Measurements from ENCODE around the gene TRIM28.
"Not testable (repeated sequence)": the region's sequence is repeated elsewhere in the genome, so short reads cannot be mapped to it uniquely, and the experiment has no call there.

The TRIM28 gene

DNA sequence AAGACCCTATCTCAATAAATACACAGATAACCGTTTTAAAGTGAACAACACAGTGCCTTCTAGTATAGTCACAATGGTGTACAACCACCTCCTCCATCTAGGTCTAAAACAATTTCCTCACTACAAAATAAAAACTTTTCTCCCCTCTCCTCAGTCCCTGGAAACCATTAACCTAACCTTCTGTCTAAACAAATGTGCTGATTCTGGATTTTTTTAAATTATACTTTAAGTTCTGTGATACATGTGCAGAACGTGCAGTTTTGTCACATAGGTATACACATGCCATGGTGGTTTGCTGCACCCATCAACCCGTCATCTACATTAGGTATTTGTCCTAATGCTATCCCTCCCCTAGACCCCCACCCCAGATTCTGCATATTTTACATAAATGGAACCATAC, 14.5 kb upstream of the TRIM28 start:
- Histone ChIP-seq H3K36me3 (ENCODE audit: control insufficient read depth, insufficient read depth, low read length) (no peaks in the 10 kb centered on the region), H3K27ac (ENCODE audit: low read depth, low read length) (no peak overlapping the region), H3K4me3 (ENCODE audit: low read length) (no peak overlapping the region), H3K27me3 (ENCODE audit: control insufficient read depth, insufficient read depth, low read length) (no peaks in the 10 kb centered on the region), H3K9ac (ENCODE audit: low read length) (no peak overlapping the region), H3K4me1 (ENCODE audit: control insufficient read depth, insufficient read depth, low read length) (no peaks in the 10 kb centered on the region)

DNA sequence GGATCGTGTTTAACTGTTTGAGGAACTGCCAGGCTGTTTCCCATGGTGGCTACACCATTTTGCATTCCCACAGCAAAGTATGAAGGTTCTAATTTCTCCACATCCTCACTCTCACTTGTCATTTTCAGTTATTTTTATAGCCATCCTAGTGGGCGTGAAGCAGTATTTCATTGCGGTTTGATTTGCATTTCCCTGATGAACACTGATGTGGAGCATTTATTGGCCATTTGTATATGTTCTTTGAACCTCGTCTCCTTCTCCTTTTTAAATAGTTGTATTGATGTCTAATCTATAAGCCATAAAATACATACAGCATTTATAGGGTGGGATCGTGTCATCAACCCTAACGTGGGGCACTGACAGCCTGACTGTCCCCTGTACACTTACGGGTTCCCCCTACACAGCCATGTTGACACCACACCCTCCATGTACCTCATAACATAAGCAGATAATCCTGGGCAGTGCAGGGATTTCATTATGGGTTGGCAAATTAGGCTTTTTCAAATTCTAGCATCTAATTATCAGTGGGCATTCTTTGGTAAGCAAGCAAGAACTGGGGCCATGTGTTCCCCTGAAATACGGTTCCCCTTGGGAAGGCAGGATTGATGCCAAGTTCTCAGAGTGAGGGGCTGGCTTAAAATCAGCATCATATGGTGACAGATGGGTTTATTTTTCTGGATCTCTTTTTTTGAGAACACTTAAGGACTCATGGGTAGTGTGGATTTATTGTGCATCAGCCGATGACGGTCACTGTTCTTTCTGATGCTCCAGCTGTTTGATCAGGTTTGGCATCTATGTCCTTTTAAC, 12.6 kb upstream of the TRIM28 start:
- H3K36me3 ChIP-seq (ENCODE audit: control insufficient read depth, insufficient read depth, low read length), result no peaks in the 10 kb centered on the region
- no peak overlapping the region for H3K27ac ChIP-seq (ENCODE audit: low read depth, low read length)
- no peak overlapping the region for H3K9ac ChIP-seq (ENCODE audit: low read length)
- no peaks in the 10 kb centered on the region for H3K4me1 ChIP-seq (ENCODE audit: control insufficient read depth, insufficient read depth, low read length)
- no peaks in the 10 kb centered on the region for H3K27me3 ChIP-seq (ENCODE audit: control insufficient read depth, insufficient read depth, low read length)
- H3K4me3 ChIP-seq (ENCODE audit: low read length), result no peak overlapping the region

DNA sequence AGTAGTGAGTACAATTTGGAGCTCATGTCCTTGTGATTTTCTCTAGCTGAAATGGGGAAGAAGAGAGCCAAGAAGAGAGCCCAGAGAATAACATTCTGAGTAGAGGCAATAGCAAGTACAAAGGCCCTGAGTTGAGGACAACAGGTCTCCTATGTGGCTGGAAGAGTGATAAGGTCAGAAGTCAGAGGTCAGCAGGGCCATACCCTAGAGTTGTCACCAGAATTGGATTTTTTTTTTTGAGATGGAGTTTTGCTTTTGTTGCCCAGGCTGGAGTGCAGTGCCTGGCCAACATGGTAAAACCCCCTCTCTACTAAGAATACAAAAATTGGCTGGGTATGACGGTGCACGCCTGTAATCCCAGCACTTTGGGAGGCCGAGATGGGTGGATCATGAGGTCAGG, 8.0 kb upstream of the TRIM28 start:
- Histone ChIP-seq H3K27ac (ENCODE audit: low read depth, low read length) (no peak overlapping the region), H3K36me3 (ENCODE audit: control insufficient read depth, insufficient read depth, low read length) (no peaks in the 10 kb centered on the region), H3K27me3 (ENCODE audit: control insufficient read depth, insufficient read depth, low read length) (no peaks in the 10 kb centered on the region), H3K4me3 (ENCODE audit: low read length) (no peak overlapping the region), H3K9ac (ENCODE audit: low read length) (no peak overlapping the region), H3K4me1 (ENCODE audit: control insufficient read depth, insufficient read depth, low read length) (no peaks in the 10 kb centered on the region)

DNA sequence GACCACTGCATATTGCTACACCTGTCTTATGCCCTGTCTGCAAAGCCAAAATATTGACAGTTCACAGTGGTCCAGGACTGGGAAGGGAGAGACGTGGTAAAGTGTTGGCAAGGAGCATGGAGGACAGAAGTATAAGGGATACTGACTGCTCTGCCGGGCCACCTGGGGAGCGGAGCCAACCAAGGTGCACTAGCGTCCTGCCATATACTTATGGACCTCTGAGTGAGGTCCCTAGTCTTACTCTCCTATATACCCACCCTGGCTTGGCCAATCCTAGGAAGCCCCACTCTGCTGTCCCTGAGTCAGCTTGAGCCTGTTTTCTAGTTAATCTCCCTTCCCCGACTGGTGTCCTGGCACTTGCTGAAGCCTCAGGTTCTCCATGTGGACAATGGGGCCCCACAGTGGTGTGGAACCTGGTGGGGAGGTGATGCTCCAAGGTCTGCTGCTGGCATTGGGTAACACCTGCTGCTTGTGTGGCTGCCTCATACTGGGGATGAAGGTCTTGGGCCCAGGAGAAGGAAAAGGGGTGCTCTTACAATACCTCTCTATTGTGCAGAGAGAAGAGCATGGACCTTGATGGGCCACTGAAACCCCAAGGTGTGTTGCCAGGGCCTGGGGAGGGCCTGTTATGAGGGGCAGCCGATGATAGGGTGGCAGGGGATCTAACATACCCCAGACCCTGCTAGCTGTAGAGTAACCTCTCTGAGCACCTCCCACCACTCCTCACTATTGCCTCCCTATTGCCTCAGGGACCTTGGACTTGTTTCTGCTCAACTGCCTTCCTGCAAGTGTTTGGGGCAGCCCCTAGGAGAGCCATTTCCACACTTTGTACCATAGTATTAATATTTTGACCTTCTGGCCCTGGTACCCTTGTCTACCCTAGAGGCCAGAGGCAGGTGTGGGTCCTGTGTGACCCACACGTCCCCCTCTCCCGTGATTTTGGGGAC, 6.7 kb upstream of the TRIM28 start:
- no peak overlapping the region for H3K27ac ChIP-seq (ENCODE audit: low read depth, low read length)

DNA sequence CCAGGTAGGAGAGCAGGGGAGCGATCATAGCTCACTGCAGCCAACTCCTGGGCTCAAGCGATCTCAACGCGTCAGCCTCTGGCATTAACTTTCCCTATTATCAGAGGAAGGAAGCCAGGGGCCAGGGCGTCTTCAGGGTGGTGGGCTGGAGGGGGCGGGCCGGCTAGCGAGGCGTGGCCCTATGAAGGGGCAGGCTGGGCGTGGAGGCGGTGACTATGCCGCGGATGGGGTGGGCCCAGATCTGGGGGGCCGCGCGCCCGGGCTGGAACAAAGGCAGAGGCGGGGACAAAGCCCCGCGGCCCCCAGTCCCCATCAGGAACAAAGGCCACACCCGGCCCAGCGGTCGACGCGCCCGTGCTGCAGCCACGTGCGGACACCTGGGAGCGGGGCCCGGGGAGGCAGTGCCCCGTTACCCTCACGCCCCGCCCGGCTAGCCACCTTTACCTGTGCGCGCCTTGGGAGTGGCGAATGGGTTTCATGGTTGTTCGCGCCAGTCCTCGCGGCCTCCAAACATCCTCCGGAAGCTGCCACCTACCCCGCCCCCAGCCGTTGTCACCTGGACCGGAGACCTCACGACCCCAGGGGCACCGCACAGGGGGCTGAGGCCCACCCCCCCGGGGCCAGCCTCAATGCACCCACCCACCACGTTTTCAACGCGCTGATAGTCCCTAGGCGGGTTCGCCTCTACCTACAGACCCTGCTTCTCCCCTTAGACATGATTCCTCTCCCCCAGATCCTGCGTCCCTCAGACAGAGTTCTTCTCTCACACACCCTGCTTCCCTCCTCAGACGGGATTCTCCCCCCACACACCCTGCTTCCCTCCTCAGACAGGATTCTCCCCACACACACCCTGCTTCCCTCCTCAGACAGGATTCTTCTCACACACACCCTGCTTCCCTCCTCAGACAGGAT, 5.4 kb upstream of the TRIM28 start:
- H3K9ac ChIP-seq (ENCODE audit: low read length), result no peak overlapping the region
- no peaks in the 10 kb centered on the region for H3K4me1 ChIP-seq (ENCODE audit: control insufficient read depth, insufficient read depth, low read length)
- peak overlapping the region; percentile 1 for H3K4me3 ChIP-seq (ENCODE audit: low read length)
- no peak overlapping the region for H3K27ac ChIP-seq (ENCODE audit: low read depth, low read length)
- no peaks in the 10 kb centered on the region for H3K27me3 ChIP-seq (ENCODE audit: control insufficient read depth, insufficient read depth, low read length)
- no peaks in the 10 kb centered on the region for H3K36me3 ChIP-seq (ENCODE audit: control insufficient read depth, insufficient read depth, low read length)

More for the DNA sequence above, 6.7 kb upstream of the TRIM28 start:
- Histone ChIP-seq H3K4me1 (ENCODE audit: control insufficient read depth, insufficient read depth, low read length) (no peaks in the 10 kb centered on the region), H3K36me3 (ENCODE audit: control insufficient read depth, insufficient read depth, low read length) (no peaks in the 10 kb centered on the region), H3K27me3 (ENCODE audit: control insufficient read depth, insufficient read depth, low read length) (no peaks in the 10 kb centered on the region), H3K4me3 (ENCODE audit: low read length) (no peak overlapping the region), H3K9ac (ENCODE audit: low read length) (no peak overlapping the region)

DNA sequence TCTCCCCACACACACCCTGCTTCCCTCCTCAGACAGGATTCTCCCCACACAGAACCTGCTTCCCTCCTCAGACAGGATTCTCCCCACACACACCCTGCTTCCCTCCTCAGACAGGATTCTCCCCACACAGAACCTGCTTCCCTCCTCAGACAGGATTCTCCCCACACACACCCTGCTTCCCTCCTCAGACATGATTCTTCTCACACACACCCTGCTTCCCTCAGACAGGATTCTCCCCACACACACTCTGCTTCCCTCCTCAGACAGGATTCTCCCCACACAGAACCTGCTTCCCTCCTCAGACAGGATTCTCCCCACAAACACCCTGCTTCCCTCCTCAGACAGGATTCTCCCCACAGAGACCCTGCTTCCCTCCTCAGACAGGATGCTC, 4.7 kb upstream of the TRIM28 start:
- H3K4me3 ChIP-seq (ENCODE audit: low read length), result not testable (repeated sequence)

DNA sequence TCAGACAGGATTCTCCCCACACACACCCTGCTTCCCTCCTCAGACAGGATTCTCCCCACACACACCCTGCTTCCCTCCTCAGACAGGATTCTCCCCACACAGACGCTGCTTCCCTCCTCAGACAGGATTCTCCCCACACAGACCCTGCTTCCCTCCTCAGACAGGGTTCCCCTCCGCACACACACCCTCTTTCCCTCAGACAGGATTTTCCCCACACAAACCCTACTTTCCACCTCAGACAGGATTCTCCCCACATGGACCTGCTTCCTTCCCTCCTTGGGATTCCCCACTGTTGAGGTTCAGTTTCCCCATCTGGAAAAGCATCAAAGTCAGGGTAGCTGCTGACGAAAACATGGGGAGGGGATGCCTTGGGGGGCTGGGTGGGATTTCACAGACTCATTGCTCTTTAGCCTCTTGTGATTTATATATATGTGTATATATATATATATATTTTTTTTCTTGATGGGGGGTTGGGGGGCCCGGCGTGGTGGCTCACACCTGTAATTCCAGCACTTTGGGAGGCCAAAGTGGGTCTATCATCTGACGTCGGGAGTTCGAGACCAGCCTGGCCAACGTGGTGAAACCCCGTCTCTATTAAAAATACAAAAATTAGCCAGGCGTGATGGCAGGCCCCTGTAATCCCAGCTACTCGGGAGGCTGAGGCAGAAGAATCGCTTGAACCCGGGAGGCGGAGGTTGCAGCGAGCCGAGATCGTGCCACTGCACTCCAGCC, 1.1 kb upstream of the TRIM28 start:
- not testable (repeated sequence) for H3K9ac ChIP-seq (ENCODE audit: low read length); H3K4me3 ChIP-seq (ENCODE audit: low read length); H3K36me3 ChIP-seq (ENCODE audit: control insufficient read depth, insufficient read depth, low read length); H3K27me3 ChIP-seq (ENCODE audit: control insufficient read depth, insufficient read depth, low read length)
- Histone ChIP-seq H3K27ac (ENCODE audit: low read depth, low read length) (peak overlapping the region; percentile 86), H3K4me1 (ENCODE audit: control insufficient read depth, insufficient read depth, low read length) (peaks cover 13% of the 10 kb centered on the region)

More for the DNA sequence above, 4.7 kb upstream of the TRIM28 start:
- H3K4me1 ChIP-seq (ENCODE audit: control insufficient read depth, insufficient read depth, low read length); H3K27ac ChIP-seq (ENCODE audit: low read depth, low read length); H3K36me3 ChIP-seq (ENCODE audit: control insufficient read depth, insufficient read depth, low read length); H3K27me3 ChIP-seq (ENCODE audit: control insufficient read depth, insufficient read depth, low read length); H3K9ac ChIP-seq (ENCODE audit: low read length): not testable (repeated sequence)

DNA sequence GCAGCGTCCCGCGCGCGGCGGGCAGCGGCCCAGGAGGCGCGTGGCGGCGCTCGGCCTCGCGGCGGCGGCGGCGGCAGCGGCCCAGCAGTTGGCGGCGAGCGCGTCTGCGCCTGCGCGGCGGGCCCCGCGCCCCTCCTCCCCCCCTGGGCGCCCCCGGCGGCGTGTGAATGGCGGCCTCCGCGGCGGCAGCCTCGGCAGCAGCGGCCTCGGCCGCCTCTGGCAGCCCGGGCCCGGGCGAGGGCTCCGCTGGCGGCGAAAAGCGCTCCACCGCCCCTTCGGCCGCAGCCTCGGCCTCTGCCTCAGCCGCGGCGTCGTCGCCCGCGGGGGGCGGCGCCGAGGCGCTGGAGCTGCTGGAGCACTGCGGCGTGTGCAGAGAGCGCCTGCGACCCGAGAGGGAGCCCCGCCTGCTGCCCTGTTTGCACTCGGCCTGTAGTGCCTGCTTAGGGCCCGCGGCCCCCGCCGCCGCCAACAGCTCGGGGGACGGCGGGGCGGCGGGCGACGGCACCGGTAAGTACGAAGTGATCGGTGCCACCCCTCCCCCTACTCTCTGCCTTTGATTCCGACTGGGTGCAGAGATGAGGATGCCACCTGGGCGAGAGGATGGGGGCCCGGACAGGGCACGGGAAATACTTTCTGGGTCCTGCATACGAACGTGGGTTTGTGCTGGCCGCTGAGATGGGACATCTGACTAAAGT, 874 bp downstream of the TRIM28 start:
- H3K4me3 ChIP-seq (ENCODE audit: low read length), result peak overlapping the region; percentile 74
- peak overlapping the region; percentile 86 for H3K27ac ChIP-seq (ENCODE audit: low read depth, low read length)
- no peaks in the 10 kb centered on the region for H3K27me3 ChIP-seq (ENCODE audit: control insufficient read depth, insufficient read depth, low read length)
- H3K9ac ChIP-seq (ENCODE audit: low read length), result peak overlapping the region; percentile 42
- peaks cover 29% of the 10 kb centered on the region for H3K36me3 ChIP-seq (ENCODE audit: control insufficient read depth, insufficient read depth, low read length)
- peaks cover 13% of the 10 kb centered on the region for H3K4me1 ChIP-seq (ENCODE audit: control insufficient read depth, insufficient read depth, low read length)

DNA sequence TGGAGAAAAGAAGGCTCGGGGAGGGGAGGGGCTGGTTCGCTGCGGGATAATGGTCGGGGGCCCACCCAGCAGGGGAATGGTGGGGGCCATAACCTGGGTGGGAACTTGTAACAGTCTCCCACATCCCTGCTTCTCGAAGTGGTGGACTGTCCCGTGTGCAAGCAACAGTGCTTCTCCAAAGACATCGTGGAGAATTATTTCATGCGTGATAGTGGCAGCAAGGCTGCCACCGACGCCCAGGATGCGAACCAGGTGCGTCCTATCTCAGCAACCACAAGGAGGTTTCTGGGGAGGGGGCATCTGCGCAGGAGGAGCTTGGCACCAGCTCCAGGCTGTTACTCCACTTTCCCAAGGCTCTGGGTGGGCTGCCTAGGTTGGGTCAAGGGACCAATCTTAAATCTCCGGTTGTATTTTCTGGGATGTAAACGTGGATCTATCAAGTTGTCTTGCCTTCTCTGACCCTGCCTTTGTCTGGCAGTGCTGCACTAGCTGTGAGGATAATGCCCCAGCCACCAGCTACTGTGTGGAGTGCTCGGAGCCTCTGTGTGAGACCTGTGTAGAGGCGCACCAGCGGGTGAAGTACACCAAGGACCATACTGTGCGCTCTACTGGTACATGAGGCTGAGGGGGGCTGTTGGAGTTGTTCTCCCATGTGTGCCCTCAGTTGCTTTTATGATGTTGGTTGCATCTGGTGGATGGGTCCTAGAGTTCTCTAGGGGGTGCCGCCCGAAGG, 1.6 kb downstream of the TRIM28 start:
- H3K36me3 ChIP-seq (ENCODE audit: control insufficient read depth, insufficient read depth, low read length), result peaks cover 36% of the 10 kb centered on the region
- H3K4me3 ChIP-seq (ENCODE audit: low read length), result peak overlapping the region; percentile 74
- peak overlapping the region; percentile 86 for H3K27ac ChIP-seq (ENCODE audit: low read depth, low read length)
- peaks cover 13% of the 10 kb centered on the region for H3K4me1 ChIP-seq (ENCODE audit: control insufficient read depth, insufficient read depth, low read length)
- H3K27me3 ChIP-seq (ENCODE audit: control insufficient read depth, insufficient read depth, low read length), result no peaks in the 10 kb centered on the region
- H3K9ac ChIP-seq (ENCODE audit: low read length), result peak overlapping the region; percentile 42

DNA sequence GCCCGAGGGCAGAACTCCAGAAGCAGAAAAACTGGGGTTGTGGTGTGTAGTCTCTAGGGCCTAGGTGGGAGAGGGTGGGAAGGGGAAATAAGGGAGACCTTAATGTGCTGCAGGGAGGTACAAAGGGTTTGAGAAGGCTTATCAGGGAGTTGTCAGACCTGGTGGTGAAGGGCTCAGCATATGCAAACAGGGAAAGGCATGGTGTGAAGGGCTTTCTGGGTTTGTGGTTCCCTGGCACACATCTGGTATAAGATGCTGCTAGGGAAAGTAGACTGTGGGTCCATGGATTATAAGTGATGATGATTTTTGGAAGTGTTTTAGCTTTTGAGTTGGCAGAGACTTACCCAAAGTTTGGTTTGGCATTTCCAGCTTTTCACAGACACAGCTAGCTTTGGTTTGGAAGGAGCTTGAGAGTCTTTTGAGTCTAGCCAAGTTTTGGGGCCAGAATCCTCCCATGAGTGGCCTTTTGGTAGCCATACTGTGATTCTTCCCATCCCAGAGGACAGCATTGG, 2.2 kb downstream of the TRIM28 start:
- Histone ChIP-seq H3K9ac (ENCODE audit: low read length) (peak overlapping the region; percentile 19), H3K36me3 (ENCODE audit: control insufficient read depth, insufficient read depth, low read length) (peaks cover 42% of the 10 kb centered on the region), H3K27ac (ENCODE audit: low read depth, low read length) (no peak overlapping the region)

More for the DNA sequence above, 2.2 kb downstream of the TRIM28 start:
- Histone ChIP-seq H3K4me3 (ENCODE audit: low read length) (peak overlapping the region; percentile 74), H3K27me3 (ENCODE audit: control insufficient read depth, insufficient read depth, low read length) (no peaks in the 10 kb centered on the region), H3K4me1 (ENCODE audit: control insufficient read depth, insufficient read depth, low read length) (peaks cover 13% of the 10 kb centered on the region)
